Measurements from ENCODE around the gene RABL3. TPM values are rescaled to one million over a fixed set of nuclear protein-coding genes. Genes with fewer than 3 reads are reported as not detected.

RABL3 gene
- total RNA-seq, 1 donor from 2014 or later = 17.2 TPM

DNA sequence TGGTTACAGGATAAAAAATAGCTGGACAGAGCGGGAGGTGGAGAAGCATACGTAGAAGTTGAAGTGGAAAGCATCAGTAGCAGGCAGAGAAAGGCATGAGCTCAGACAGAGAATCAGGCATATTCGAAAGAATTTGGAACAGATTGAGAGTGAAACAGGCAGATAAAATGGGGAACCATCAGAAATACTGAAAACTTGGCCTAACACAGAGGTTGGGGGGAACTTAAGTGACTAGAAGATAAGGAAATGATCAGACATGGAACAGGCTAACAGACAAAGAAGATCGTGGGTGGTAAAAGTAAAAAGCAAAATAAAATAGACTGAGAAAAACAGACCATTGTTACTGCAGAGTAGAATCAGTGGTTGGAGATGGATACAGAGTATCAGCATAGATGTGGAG, 33.1 kb upstream of the RABL3 start:
- Histone ChIP-seq H3K36me3 (peaks cover 26% of the 10 kb centered on the region), H3K4me3 (no peak overlapping the region), H3K9me3 (no peaks in the 10 kb centered on the region), H3K27me3 (no peaks in the 10 kb centered on the region), H3K27ac (no peak overlapping the region), H3K4me1 (no peaks in the 10 kb centered on the region)
- ATAC-seq = no peak
- intact Hi-C loops (cut with DNase I) = no loop called here
- TF ChIP-seq, protein P1, sequence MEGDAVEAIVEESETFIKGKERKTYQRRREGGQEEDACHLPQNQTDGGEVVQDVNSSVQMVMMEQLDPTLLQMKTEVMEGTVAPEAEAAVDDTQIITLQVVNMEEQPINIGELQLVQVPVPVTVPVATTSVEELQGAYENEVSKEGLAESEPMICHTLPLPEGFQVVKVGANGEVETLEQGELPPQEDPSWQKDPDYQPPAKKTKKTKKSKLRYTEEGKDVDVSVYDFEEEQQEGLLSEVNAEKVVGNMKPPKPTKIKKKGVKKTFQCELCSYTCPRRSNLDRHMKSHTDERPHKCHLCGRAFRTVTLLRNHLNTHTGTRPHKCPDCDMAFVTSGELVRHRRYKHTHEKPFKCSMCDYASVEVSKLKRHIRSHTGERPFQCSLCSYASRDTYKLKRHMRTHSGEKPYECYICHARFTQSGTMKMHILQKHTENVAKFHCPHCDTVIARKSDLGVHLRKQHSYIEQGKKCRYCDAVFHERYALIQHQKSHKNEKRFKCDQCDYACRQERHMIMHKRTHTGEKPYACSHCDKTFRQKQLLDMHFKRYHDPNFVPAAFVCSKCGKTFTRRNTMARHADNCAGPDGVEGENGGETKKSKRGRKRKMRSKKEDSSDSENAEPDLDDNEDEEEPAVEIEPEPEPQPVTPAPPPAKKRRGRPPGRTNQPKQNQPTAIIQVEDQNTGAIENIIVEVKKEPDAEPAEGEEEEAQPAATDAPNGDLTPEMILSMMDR (IDR thresholded peaks at IDR 0.05) = no peak
- DNase-seq = no peak

DNA sequence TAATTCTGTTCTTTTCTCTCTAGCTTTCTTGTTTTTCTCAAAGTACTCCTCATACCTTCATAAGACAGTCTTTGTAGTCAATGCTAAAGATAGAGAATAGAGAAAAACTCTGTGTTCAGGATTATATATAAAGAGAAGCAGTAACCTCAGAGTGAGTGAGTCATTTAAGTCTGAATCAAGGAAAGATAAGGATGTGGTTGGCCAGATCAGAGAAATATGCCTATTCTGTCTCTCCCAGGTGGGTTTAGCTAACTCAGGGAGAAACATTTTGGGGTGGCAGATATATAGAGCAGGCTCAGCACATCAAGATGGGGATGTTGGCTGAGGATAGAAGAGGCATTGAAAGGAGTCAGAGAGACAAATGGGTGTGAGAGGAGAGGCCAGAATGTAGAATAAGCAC, 31.6 kb upstream of the RABL3 start:
- ATAC-seq (no peak), DNase-seq (no peak)
- intact Hi-C loops (cut with DNase I) = no loop called here
- TF ChIP-seq, protein P1 (IDR thresholded peaks at IDR 0.05) = no peak
- Histone ChIP-seq H3K4me1 (no peaks in the 10 kb centered on the region), H3K27me3 (no peaks in the 10 kb centered on the region), H3K36me3 (peaks cover 22% of the 10 kb centered on the region), H3K9me3 (no peaks in the 10 kb centered on the region), H3K27ac (no peak overlapping the region), H3K4me3 (no peak overlapping the region)

DNA sequence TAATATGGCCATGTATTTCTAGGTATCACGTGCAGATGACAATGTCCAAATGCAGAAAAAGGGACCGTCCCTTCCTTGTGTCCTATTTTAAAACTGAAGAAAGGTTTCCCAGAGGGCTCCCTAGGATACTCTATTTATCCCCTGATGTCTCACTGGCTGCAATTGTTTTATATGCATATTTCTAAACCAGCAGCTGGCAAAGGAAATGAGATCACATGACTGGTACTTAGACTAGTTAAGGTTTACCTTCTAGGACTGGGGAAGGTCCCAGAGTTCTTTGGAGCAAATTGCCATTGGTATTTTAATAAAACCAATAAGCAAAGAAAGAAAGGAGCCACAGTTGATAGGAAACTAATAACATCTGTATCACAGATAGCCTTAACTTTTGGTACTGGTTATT, 29.8 kb upstream of the RABL3 start:
- no peaks in the 10 kb centered on the region for H3K9me3 ChIP-seq
- no peak for ATAC-seq
- H3K4me3 ChIP-seq = no peak overlapping the region
- no peaks in the 10 kb centered on the region for H3K27me3 ChIP-seq
- DNase-seq = no peak
- H3K36me3 ChIP-seq = peaks cover 16% of the 10 kb centered on the region
- TF ChIP-seq, protein P1 (IDR thresholded peaks at IDR 0.05) = no peak
- no peak overlapping the region for H3K27ac ChIP-seq
- H3K4me1 ChIP-seq = peaks cover 10% of the 10 kb centered on the region
- intact Hi-C loops (cut with DNase I) = no loop called here

DNA sequence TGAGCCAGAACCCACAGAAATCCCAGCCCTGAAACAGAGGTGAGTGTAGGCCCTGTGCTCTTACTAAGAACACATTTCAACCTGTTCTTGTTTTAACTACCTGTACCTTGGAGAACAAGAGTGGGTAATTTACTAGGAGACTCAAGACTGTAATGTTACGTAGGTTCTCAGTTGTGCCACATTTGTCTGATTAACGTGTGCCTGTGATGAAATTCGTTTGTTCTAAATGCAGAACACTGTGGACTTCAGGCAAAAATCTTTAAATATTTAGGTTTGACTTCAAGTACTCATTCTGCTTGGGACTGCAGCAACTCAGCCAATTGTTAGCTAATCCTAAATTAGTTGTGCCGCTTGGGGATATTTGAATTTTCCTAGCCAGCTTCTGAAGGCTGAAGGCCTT, 28.6 kb upstream of the RABL3 start:
- DNase-seq = no peak
- Histone ChIP-seq H3K36me3 (peaks cover 12% of the 10 kb centered on the region), H3K27ac (no peak overlapping the region), H3K4me3 (no peak overlapping the region), H3K4me1 (peaks cover 14% of the 10 kb centered on the region), H3K27me3 (no peaks in the 10 kb centered on the region), H3K9me3 (no peaks in the 10 kb centered on the region)
- intact Hi-C loops (cut with DNase I) = no loop called here
- TF ChIP-seq, protein P1 (IDR thresholded peaks at IDR 0.05) = no peak
- no peak for ATAC-seq

DNA sequence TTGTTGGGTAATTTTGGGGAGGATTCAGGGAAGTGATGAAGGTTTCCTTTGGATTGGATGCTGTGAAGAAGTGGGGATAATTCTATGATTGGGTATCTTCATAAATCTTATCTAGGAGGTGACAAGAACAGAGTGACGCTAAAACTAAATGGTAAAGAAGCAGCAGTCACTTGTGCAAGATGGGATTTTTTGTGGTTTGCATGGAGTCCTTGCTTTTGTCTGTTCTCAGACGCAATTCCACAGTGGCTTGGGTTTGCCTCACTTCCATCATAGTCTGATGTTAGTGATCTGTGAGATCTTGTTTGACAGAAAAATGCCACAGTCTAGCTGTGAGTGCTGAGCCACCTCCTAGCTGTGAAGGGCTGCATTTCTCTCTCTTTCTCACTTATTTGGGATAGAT, 27.1 kb upstream of the RABL3 start:
- Histone ChIP-seq H3K36me3 (peaks cover 12% of the 10 kb centered on the region), H3K27ac (no peak overlapping the region), H3K27me3 (no peaks in the 10 kb centered on the region), H3K4me1 (peaks cover 14% of the 10 kb centered on the region), H3K9me3 (no peaks in the 10 kb centered on the region), H3K4me3 (no peak overlapping the region)
- no peak for DNase-seq
- TF ChIP-seq, protein P1 (IDR thresholded peaks at IDR 0.05) = no peak
- no peak for ATAC-seq
- intact Hi-C loops (cut with DNase I) = no loop called here

DNA sequence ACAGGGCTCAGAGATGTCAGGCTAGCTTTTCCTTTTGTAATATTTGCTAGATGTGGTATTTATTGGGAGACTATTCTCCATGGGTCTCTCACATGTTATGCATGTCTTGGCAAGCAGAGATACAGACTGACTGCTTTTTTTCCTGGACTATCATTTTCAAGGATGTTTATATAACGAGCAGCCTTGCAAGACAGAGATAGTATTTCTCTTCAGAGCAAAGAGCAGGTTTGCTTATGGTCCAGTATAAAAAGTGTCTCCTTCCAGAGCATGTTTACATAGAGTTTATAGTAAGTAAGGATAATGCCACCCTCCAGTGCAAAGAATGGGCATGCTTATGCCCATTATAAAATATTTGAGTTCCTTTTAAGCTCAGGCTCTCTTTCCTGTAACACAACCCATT, 24.8 kb upstream of the RABL3 start:
- Histone ChIP-seq H3K4me3 (no peak overlapping the region), H3K9me3 (no peaks in the 10 kb centered on the region), H3K4me1 (peaks cover 14% of the 10 kb centered on the region), H3K36me3 (no peaks in the 10 kb centered on the region), H3K27ac (no peak overlapping the region), H3K27me3 (no peaks in the 10 kb centered on the region)
- TF ChIP-seq, protein P1 (IDR thresholded peaks at IDR 0.05) = no peak
- DNase-seq (no peak), ATAC-seq (no peak)
- intact Hi-C loops (cut with DNase I) = no loop called here
